Coronary artery (tissue), 2 donors: ENCODE data around the gene CNR1.

Source experiments
- DNase-seq: peaks from one replicate; pipeline ENCODE4 v3.0.0-alpha.2; 2017; ENCODE audit warnings: low spot score
- H3K27ac ChIP-seq, 2 donors: fragments of 200-600 bp; sonication (generic); one replicate each; pipeline ENCODE4 v1.5.1; 2016 to 2019
- H3K4me3 ChIP-seq: fragments of 200-600 bp; sonication (generic); 2 replicates; pipeline ENCODE4 v1.5.1; 2016; ENCODE audit warnings: mild to moderate bottlenecking, moderate library complexity
- CTCF ChIP-seq: fragments of 200-600 bp; sonication (generic); IDR thresholded peaks from one replicate; pipeline ENCODE4 v1.5.1; 2019; ENCODE audit warnings: antibody characterized with exemption

The CNR1 gene

GRCh38 chr6:88114838-88115237 is 51.3 kb downstream of the CNR1 start:
- no peak for TF ChIP-seq CTCF
- no peak for DNase-seq
- Histone ChIP-seq H3K27ac (no peak overlapping the region), H3K4me3 (no peak overlapping the region)

GRCh38 chr6:88111991-88112390 is 54.2 kb downstream of the CNR1 start:
- Histone ChIP-seq H3K27ac (no peak overlapping the region), H3K4me3 (no peak overlapping the region)
- no peak for TF ChIP-seq CTCF
- DNase-seq = no peak

- Histone ChIP-seq H3K27ac (no peak overlapping the region), H3K4me3 (no peak overlapping the region)
- no peak for DNase-seq
- TF ChIP-seq CTCF = no peak
Measured at GRCh38 chr6:88107241-88107640, 58.9 kb downstream of the CNR1 start.

GRCh38 chr6:88105741-88106340 is 60.3 kb downstream of the CNR1 start:
- H3K27ac ChIP-seq = no peak overlapping the region
- no peak overlapping the region for H3K4me3 ChIP-seq
- TF ChIP-seq CTCF = no peak
- no peak for DNase-seq
